HCT116 (cell line): ENCODE measurements around the gene TMEM235. TPM values are rescaled to one million over a fixed set of nuclear protein-coding genes. Genes with fewer than 3 reads are reported as not detected.

ENCODE experiments used
- ATAC-seq: fragments of 200-7000 bp; cut with Tn5 transposase; 2 replicates; pipeline ENCODE4 v1.9.1; 2020; ENCODE audit warnings: mild to moderate bottlenecking, moderate library complexity
- BruUV-seq: library from RNA; stranded (reverse); fragments of 400-500 nt; replicated peaks from 2 replicates; lab custom pipeline; 2021; lab: Mats Ljungman, UMichigan
- CTCF ChIA-PET: fragments of 300-600 bp; sonication (Branson Sonifier 250); formaldehyde crosslinking; loops from one replicate; lab custom pipeline; 2021; ENCODE audit warnings: antibody characterized with exemption; lab: Charles Lee
- POLR2A ChIA-PET: fragments of 300-600, 350-600 bp; sonication (Branson Sonifier 250); formaldehyde crosslinking; loops from one replicate; lab custom pipeline; 2021; ENCODE audit warnings: antibody characterized with exemption; lab: Charles Lee
- RAD21 ChIA-PET, 2 experiments: fragments of 300-600 bp; sonication (Branson Sonifier 250); formaldehyde crosslinking; loops; one replicate each; lab custom pipeline; 2023; ENCODE audit warnings: low total read pairs in 2 of 2; ENCODE audit not compliant: uncharacterized antibody in 2 of 2, unreplicated experiment in 2 of 2, low non-redundant PET in 1 of 2; lab: Charles Lee
- DNase-seq: peaks from one replicate; pipeline ENCODE4 v3.0.0-alpha.2; 2010; ENCODE audit warnings: low read depth, low spot score
- H2AFZ ChIP-seq: fragments of 200-600 bp; shearing (Covaris generic), sonication (generic); 2 replicates; pipeline ENCODE4 v1.6.1; 2017; ENCODE audit warnings: low read depth, mixed run types, mixed read lengths, antibody characterized with exemption, low read length; ENCODE audit not compliant: poor library complexity, severe bottlenecking
- H3K27ac ChIP-seq: 2 replicates; pipeline ENCODE4 v1.5.1; 2012; ENCODE audit warnings: low read depth, low read length
- H3K27me3 ChIP-seq: fragments of 200-600 bp; sonication (generic); 2 replicates; pipeline ENCODE4 v1.6.1; 2016; ENCODE audit warnings: mixed run types, low read length, mixed read lengths; ENCODE audit not compliant: insufficient read depth
- H3K36me3 ChIP-seq, 2 experiments: fragments of 200-500 bp in 1 of 2; fragments of 200-600 bp in 1 of 2; sonication (Bioruptor generic) in 1 of 2; sonication (generic) in 1 of 2; 2 replicates each; pipeline versions ENCODE4 v1.5.1 to v1.6.1; 2014 to 2016; ENCODE audit warnings: low read length in 2 of 2, inconsistent platforms in 1 of 2, mixed read lengths in 1 of 2, mixed run types in 1 of 2; ENCODE audit not compliant: insufficient read depth in 2 of 2, control insufficient read depth in 1 of 2
- H3K4me1 ChIP-seq, 2 experiments: fragments of 200-600 bp in 1 of 2; sonication (generic) in 1 of 2; 2 replicates each; pipeline versions ENCODE4 v1.5.1 to v1.6.1; 2012 to 2017; ENCODE audit warnings: low read length in 2 of 2, inconsistent platforms in 1 of 2, mild to moderate bottlenecking in 1 of 2, mixed read lengths in 1 of 2, mixed run types in 1 of 2, moderate library complexity in 1 of 2; ENCODE audit not compliant: insufficient read depth in 2 of 2, control insufficient read depth in 1 of 2
- H3K4me2 ChIP-seq: fragments of 200-600 bp; sonication (generic); 2 replicates; pipeline ENCODE4 v1.6.1; 2017; ENCODE audit warnings: mixed run types, low read length, mixed read lengths
- H3K4me3 ChIP-seq, 2 experiments: fragments of 200-600 bp in 1 of 2; sonication (generic) in 1 of 2; replicated peaks in 1 of 2; 2 replicates each; pipeline ENCODE4 v1.5.1; 2011 to 2016; ENCODE audit warnings: low read length in 2 of 2, control low read depth in 1 of 2, low read depth in 1 of 2, mild to moderate bottlenecking in 1 of 2, mixed read lengths in 1 of 2, mixed run types in 1 of 2
- H3K79me2 ChIP-seq: fragments of 200-600 bp; sonication (generic); 2 replicates; pipeline ENCODE4 v1.6.1; 2017; ENCODE audit warnings: mild to moderate bottlenecking, mixed run types, low read length, moderate library complexity, mixed read lengths; ENCODE audit not compliant: insufficient read depth
- H3K9ac ChIP-seq: fragments of 200-600 bp; sonication (generic); 2 replicates; pipeline ENCODE4 v1.6.1; 2016; ENCODE audit warnings: low read length, mixed read lengths
- H3K9me2 ChIP-seq: fragments of 200-600 bp; sonication (generic), shearing (Covaris generic); 2 replicates; pipeline ENCODE4 v1.6.1; 2017; ENCODE audit warnings: mixed run types, mild to moderate bottlenecking, moderate library complexity; ENCODE audit not compliant: insufficient read depth
- H3K9me3 ChIP-seq, 2 experiments: fragments of 200-500 bp in 1 of 2; fragments of 200-600 bp in 1 of 2; sonication (Bioruptor generic) in 1 of 2; sonication (generic) in 1 of 2; 2 replicates each; pipeline ENCODE4 v1.6.1; 2014 to 2017; ENCODE audit warnings: low read length in 2 of 2, mixed read lengths in 2 of 2, inconsistent platforms in 1 of 2, low read depth in 1 of 2, mild to moderate bottlenecking in 1 of 2, mixed run types in 1 of 2, moderate library complexity in 1 of 2; ENCODE audit not compliant: control insufficient read depth in 1 of 2, insufficient read depth in 1 of 2
- H4K20me1 ChIP-seq: fragments of 200-600 bp; sonication (generic), shearing (Covaris generic); 2 replicates; pipeline ENCODE4 v1.6.1; 2017; ENCODE audit warnings: mixed run types, mild to moderate bottlenecking, moderate library complexity; ENCODE audit not compliant: insufficient read depth
- CBX3 ChIP-seq: IDR thresholded peaks from 2 replicates; pipeline ENCODE4 v1.6.1; 2012; ENCODE audit warnings: low read depth
- CEBPB ChIP-seq: IDR thresholded peaks from 2 replicates; pipeline ENCODE4 v1.6.1; 2012; ENCODE audit warnings: low read depth
- CTCF ChIP-seq, 3 experiments: fragments of 200-600 bp in 1 of 3; sonication (generic) in 1 of 3; IDR thresholded peaks in 2 of 3; conservative IDR thresholded peaks in 1 of 3; 2 replicates each; pipeline ENCODE4 v1.5.1; 2012 to 2017; ENCODE audit warnings: low read depth in 2 of 3, low read length in 2 of 3, antibody characterized with exemption in 1 of 3, borderline replicate concordance in 1 of 3, control low read depth in 1 of 3, mild to moderate bottlenecking in 1 of 3, mixed read lengths in 1 of 3, mixed run types in 1 of 3, moderate library complexity in 1 of 3; ENCODE audit not compliant: insufficient read depth in 1 of 3
- ELF1 ChIP-seq: IDR thresholded peaks from 2 replicates; pipeline ENCODE4 v1.6.1; 2012; ENCODE audit warnings: low read depth, borderline replicate concordance
- EZH2 ChIP-seq: fragments of 200-600 bp; sonication (generic); IDR thresholded peaks from 2 replicates; pipeline ENCODE4 v1.6.1; 2017; ENCODE audit warnings: antibody characterized with exemption, mixed run types
- EZH2phosphoT487 ChIP-seq: fragments of 200-600 bp; IDR thresholded peaks from 2 replicates; pipeline ENCODE4 v1.6.1; 2018; ENCODE audit warnings: antibody characterized with exemption, borderline replicate concordance
- JUND ChIP-seq: IDR thresholded peaks from 2 replicates; pipeline ENCODE4 v1.6.1; 2012
- SP1 ChIP-seq: IDR thresholded peaks from 2 replicates; pipeline ENCODE4 v1.6.1; 2012; ENCODE audit warnings: low read depth
- ZBTB33 ChIP-seq: IDR thresholded peaks from 2 replicates; pipeline ENCODE4 v1.6.1; 2011; ENCODE audit warnings: mild to moderate bottlenecking, low read length, moderate library complexity; ENCODE audit not compliant: insufficient replicate concordance; ENCODE audit errors: extremely low read depth
- intact Hi-C: fragments of 100-400 bp; cut with micrococcal nuclease; formaldehyde crosslinking; loops from 2 replicates; pipeline ENCODE4 v1.10.0; 2022
- total RNA-seq: library from RNA; stranded (reverse); gene quantifications from one replicate; pipeline ENCODE4 v1.2.1, GENCODE V29; 2021; ENCODE audit not compliant: unreplicated experiment
- TF ChIP-seq, protein P1 (sequence below): IDR thresholded peaks from 2 replicates; pipeline ENCODE4 v1.6.1; 2012

TMEM235 gene
- total RNA-seq, 1 experiment from 2014 or later = not detected

DNA sequence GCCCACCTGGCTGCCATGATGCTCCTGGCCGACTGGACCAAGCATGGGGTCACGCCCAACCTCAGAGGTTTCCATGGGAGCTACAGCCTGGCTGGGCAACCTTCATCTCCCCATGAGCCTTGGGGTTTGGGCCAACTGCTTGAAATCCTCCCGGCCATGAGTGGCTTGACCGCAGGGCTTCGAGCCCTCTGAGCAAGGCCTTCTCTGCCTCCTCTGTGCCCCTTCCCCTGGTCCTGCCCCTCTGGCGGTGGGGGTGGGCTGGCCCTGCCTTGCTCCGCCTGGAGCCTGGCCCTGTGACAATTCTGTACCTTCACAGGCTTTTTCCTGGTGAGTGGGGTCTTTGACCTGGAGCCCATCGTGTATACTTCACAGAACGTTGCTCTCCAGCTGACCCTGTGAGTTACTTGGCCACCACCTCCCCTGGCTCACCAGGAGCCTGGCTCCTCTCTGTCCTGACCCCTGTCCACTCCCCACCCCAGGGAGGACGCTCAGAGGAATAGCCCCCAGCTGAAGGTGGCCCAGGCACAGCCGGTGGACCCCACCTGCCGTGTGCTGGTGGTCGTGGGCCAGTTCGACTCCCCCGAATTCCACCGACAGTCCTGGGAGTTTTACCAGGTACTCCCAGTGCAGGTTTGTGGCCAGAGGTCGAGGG, 26.2 kb upstream of the TMEM235 start:
- H3K27me3 ChIP-seq = no peaks in the 10 kb centered on the region
- DNase-seq = no peak
- peaks cover 6% of the 10 kb centered on the region for H3K79me2 ChIP-seq
- TF ChIP-seq, protein P1, sequence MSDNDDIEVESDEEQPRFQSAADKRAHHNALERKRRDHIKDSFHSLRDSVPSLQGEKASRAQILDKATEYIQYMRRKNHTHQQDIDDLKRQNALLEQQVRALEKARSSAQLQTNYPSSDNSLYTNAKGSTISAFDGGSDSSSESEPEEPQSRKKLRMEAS = no peak
- TF ChIP-seq ELF1 (no peak), EZH2 (no peak), JUND (no peak), EZH2phosphoT487 (no peak), SP1 (no peak), ZBTB33 (no peak), CEBPB (no peak), CBX3 (no peak), CTCF (IDR thresholded peaks at IDR 0.05 in 2 of 3, conservative IDR thresholded peaks at IDR 0.05 in 1 of 3; ENCODE audit: borderline replicate concordance in 1 of 3, insufficient read depth in 1 of 3, low read depth in 2 of 3, low read length in 2 of 3) (no peak)
- TF ChIP-seq, all 23 proteins: peak for 0
- no peaks in the 10 kb centered on the region for H4K20me1 ChIP-seq
- H3K36me3 ChIP-seq = peaks cover 9 to 16% of the 10 kb centered on the region in 2 experiments; a peak in 3 of 4 replicates
- no peak overlapping the region for H3K4me2 ChIP-seq
- ChIA-PET CTCF (interaction anchor here (1.6 kb wide), 1 partner anchor 18 kb away, joined by 4 read pairs; the partner anchor contains the start of genes AFMID and TK1), RAD21 (no interaction called here), POLR2A (interaction anchor here (1.5 to 1.6 kb wide), 2 partner anchors 18 to 19 kb away, joined by 4 to 6 read pairs; partner anchors contain the start of genes AFMID and TK1)
- intact Hi-C loops = no loop called here
- no peaks in the 10 kb centered on the region for H3K9me2 ChIP-seq
- H3K27ac ChIP-seq = no peak overlapping the region
- H3K9me3 ChIP-seq = no peaks in the 10 kb centered on the region
- BruUV-seq = no TSS peak
- no peak overlapping the region for H3K9ac ChIP-seq
- no peak overlapping the region for H3K4me3 ChIP-seq
- no peaks in the 10 kb centered on the region for H3K4me1 ChIP-seq
- H2AFZ ChIP-seq = no peak overlapping the region
- ATAC-seq = no peak
